GM23338 (cell line): ENCODE measurements around the gene HIC2. TPM values are rescaled to one million over a fixed set of nuclear protein-coding genes. Genes with fewer than 3 reads are reported as not detected.

Experiments used
- ATAC-seq: fragments of 200-7000 bp; cut with Tn5 transposase; 3 replicates; pipeline ENCODE4 v1.9.1; 2020
- DNase-seq: peaks from one replicate; pipeline ENCODE4 v3.0.0-alpha.2; 2015; ENCODE audit warnings: low spot score
- H2AFZ ChIP-seq: fragments of 200-600 bp; sonication (generic); 2 replicates; pipeline ENCODE4 v1.8.0; 2016; ENCODE audit warnings: antibody characterized with exemption, mild to moderate bottlenecking, moderate library complexity
- H3F3A ChIP-seq: fragments of 200-600 bp; sonication (generic); replicated peaks from 2 replicates; pipeline ENCODE4 v1.8.0; 2017; ENCODE audit warnings: antibody characterized with exemption, mixed run types, low read depth
- H3K27ac ChIP-seq: fragments of 200-600 bp; sonication (generic); 2 replicates; pipeline ENCODE4 v1.6.1; 2016; ENCODE audit warnings: low read depth
- H3K27me3 ChIP-seq: fragments of 200-600 bp; sonication (generic); 2 replicates; pipeline ENCODE4 v1.8.0; 2016; ENCODE audit warnings: mild to moderate bottlenecking, mixed run types, moderate library complexity; ENCODE audit not compliant: insufficient read depth
- H3K36me3 ChIP-seq: fragments of 200-600 bp; sonication (generic); 2 replicates; pipeline ENCODE4 v1.8.0; 2016; ENCODE audit warnings: mild to moderate bottlenecking; ENCODE audit not compliant: insufficient read depth
- H3K4me1 ChIP-seq: fragments of 200-600 bp; sonication (generic); 2 replicates; pipeline ENCODE4 v1.8.0; 2016; ENCODE audit warnings: mild to moderate bottlenecking, moderate library complexity; ENCODE audit not compliant: insufficient read depth
- H3K4me2 ChIP-seq: fragments of 200-600 bp; sonication (generic); 2 replicates; pipeline ENCODE4 v1.7.1; 2017; ENCODE audit warnings: mixed run types
- H3K4me3 ChIP-seq: fragments of 200-600 bp; sonication (generic); 2 replicates; pipeline ENCODE4 v1.6.1; 2016; ENCODE audit warnings: mixed run types
- H3K79me2 ChIP-seq: fragments of 200-600 bp; sonication (generic); replicated peaks from 2 replicates; pipeline ENCODE4 v1.8.0; 2017; ENCODE audit warnings: mild to moderate bottlenecking; ENCODE audit not compliant: insufficient read depth
- H3K9me2 ChIP-seq: fragments of 200-600 bp; sonication (generic); 2 replicates; pipeline ENCODE4 v1.8.0; 2017; ENCODE audit not compliant: insufficient read depth
- H4K20me1 ChIP-seq: fragments of 200-600 bp; sonication (generic); replicated peaks from 2 replicates; pipeline ENCODE4 v1.8.0; 2017; ENCODE audit warnings: mild to moderate bottlenecking; ENCODE audit not compliant: insufficient read depth
- H3K27ac Mint-ChIP-seq: 2 replicates; pipeline ENCODE4 v1.8.0; 2020; ENCODE audit warnings: inconsistent platforms, mild to moderate bottlenecking, moderate library complexity, mixed read lengths
- H3K27me3 Mint-ChIP-seq: 3 replicates; pipeline ENCODE4 v1.8.0; 2022; ENCODE audit warnings: low read depth, mild to moderate bottlenecking, moderate library complexity, mixed read lengths, inconsistent platforms; ENCODE audit not compliant: insufficient read depth, poor library complexity
- H3K36me3 Mint-ChIP-seq: 3 replicates; pipeline ENCODE4 v1.8.0; 2021; ENCODE audit warnings: low read depth, mild to moderate bottlenecking, inconsistent platforms, moderate library complexity, mixed read lengths
- H3K4me1 Mint-ChIP-seq: 3 replicates; pipeline ENCODE4 v1.8.0; 2020; ENCODE audit warnings: mild to moderate bottlenecking, inconsistent platforms, mixed read lengths
- H3K4me3 Mint-ChIP-seq: 3 replicates; pipeline ENCODE4 v1.8.0; 2021; ENCODE audit warnings: moderate library complexity, mild to moderate bottlenecking, inconsistent platforms, mixed read lengths
- H3K9me3 Mint-ChIP-seq: 3 replicates; pipeline ENCODE4 v1.8.0; 2020; ENCODE audit warnings: moderate library complexity, mild to moderate bottlenecking, inconsistent platforms, mixed read lengths
- CTCF ChIP-seq, 2 experiments: fragments of 200-600 bp in 1 of 2; sonication (generic) in 1 of 2; conservative IDR thresholded peaks; 2 replicates each; pipeline versions ENCODE4 v1.5.1 to v1.6.1; 2016 to 2017; ENCODE audit warnings: antibody characterized with exemption in 2 of 2, low read depth in 2 of 2, mild to moderate bottlenecking in 2 of 2, moderate library complexity in 1 of 2
- ETS1 ChIP-seq: IDR thresholded peaks from 2 replicates; pipeline ENCODE4 v1.6.1; 2016; ENCODE audit warnings: antibody characterized with exemption
- EZH2 ChIP-seq: fragments of 200-600 bp; sonication (generic); IDR thresholded peaks from one replicate; pipeline ENCODE4 v1.8.0; 2017; ENCODE audit warnings: antibody characterized with exemption, mild to moderate bottlenecking, low read depth; ENCODE audit not compliant: unreplicated experiment
- NANOG ChIP-seq: IDR thresholded peaks from 2 replicates; pipeline ENCODE4 v1.6.1; 2016; ENCODE audit warnings: antibody characterized with exemption, borderline replicate concordance
- REST ChIP-seq: IDR thresholded peaks from one replicate; pipeline ENCODE4 v1.6.1; 2018; ENCODE audit warnings: antibody characterized with exemption; ENCODE audit not compliant: unreplicated experiment
- STAT1 ChIP-seq: IDR thresholded peaks from one replicate; pipeline ENCODE4 v1.6.1; 2016; ENCODE audit warnings: antibody characterized with exemption; ENCODE audit not compliant: unreplicated experiment
- ZNF462 ChIP-seq: fragments of 250-450 bp; sonication (Bioruptor Pico); IDR thresholded peaks from 2 replicates; pipeline ENCODE4 v1.5.0; 2020; ENCODE audit warnings: mild to moderate bottlenecking, moderate library complexity
- polyA plus RNA-seq: library from polyadenylated mRNA; unstranded; fragments of >200 nt; fragmentation: Nextera tagmentation; extraction: Ambion mirVana; gene quantifications from 2 replicates; pipeline ENCODE4 v1.2.1, GENCODE V29; 2016
- total RNA-seq: library from RNA; depleted of rRNA; stranded (reverse); fragments of >200 nt; shearing (Covaris generic); gene quantifications from 2 replicates; pipeline ENCODE4 v1.2.3, GENCODE V29; 2014

HIC2 gene
- total and polyA plus RNA-seq, 2 experiments from 2014 or later: 8.0 to 34.0 TPM

GRCh38 chr22:21445437-21446127, 28.4 kb downstream of the HIC2 start:
- Histone ChIP-seq H3K79me2 (peaks cover 13% of the 10 kb centered on the region; the same call in 1 of the 2 replicates), H4K20me1 (peaks cover 11% of the 10 kb centered on the region), H3K27me3 (no peaks in the 10 kb centered on the region), H3K4me2 (no peak overlapping the region), H3K9me2 (no peaks in the 10 kb centered on the region), H3F3A (no peaks in the 10 kb centered on the region), H2AFZ (no peak overlapping the region), H3K27ac (no peak overlapping the region), H3K36me3 (no peaks in the 10 kb centered on the region), H3K4me3 (no peak overlapping the region), H3K4me1 (0 out of 2 replicates have a peak, but pooled peaks cover 10% of the 10 kb centered on the region)
- Mint-ChIP-seq H3K4me3 (no peak overlapping the region), H3K27me3 (peaks cover 9% of the 10 kb centered on the region), H3K27ac (no peak overlapping the region), H3K9me3 (no peaks in the 10 kb centered on the region; the same call in 2 of the 3 replicates), H3K36me3 (peaks cover 15% of the 10 kb centered on the region), H3K4me1 (peaks cover 31% of the 10 kb centered on the region)
- no peak for TF ChIP-seq NANOG
- TF ChIP-seq EZH2: no peak
- no peak for TF ChIP-seq STAT1
- TF ChIP-seq CTCF (conservative IDR thresholded peaks at IDR 0.05; ENCODE audit: low read depth in 2 of 2): no peak
- TF ChIP-seq ETS1: no peak
- ATAC-seq: no peak
- DNase-seq: no peak

GRCh38 chr22:21446128-21446826, 29.1 kb downstream of the HIC2 start:
- Mint-ChIP-seq H3K27me3 (peaks cover 9% of the 10 kb centered on the region), H3K4me1 (peaks cover 33% of the 10 kb centered on the region), H3K9me3 (no peaks in the 10 kb centered on the region; the same call in 2 of the 3 replicates), H3K27ac (no peak overlapping the region), H3K36me3 (peaks cover 15% of the 10 kb centered on the region), H3K4me3 (no peak overlapping the region)
- Histone ChIP-seq H4K20me1 (peaks cover 11% of the 10 kb centered on the region), H3K27ac (no peak overlapping the region), H3K79me2 (peaks cover 13% of the 10 kb centered on the region; the same call in 1 of the 2 replicates), H3K9me2 (no peaks in the 10 kb centered on the region), H3F3A (no peaks in the 10 kb centered on the region), H3K4me2 (no peak overlapping the region), H3K4me3 (no peak overlapping the region), H3K27me3 (no peaks in the 10 kb centered on the region), H3K4me1 (0 out of 2 replicates have a peak, but pooled peaks cover 11% of the 10 kb centered on the region), H3K36me3 (no peaks in the 10 kb centered on the region), H2AFZ (no peak overlapping the region)
- ATAC-seq: no peak
- no peak for DNase-seq
- TF ChIP-seq REST (no peak), ZNF462 (CRISPR knock-in tag) (no peak)
